Thyroid gland (tissue), 4 donors: ENCODE measurements around the gene SCRN2. TPM values are rescaled to one million over a fixed set of nuclear protein-coding genes. Genes with fewer than 3 reads are reported as not detected.

Source experiments
- DNase-seq, 2 donors: peaks; one replicate each; pipeline ENCODE4 v3.0.0-alpha.2; 2019
- H3K27ac ChIP-seq, 3 donors: fragments of 200-600 bp; sonication (generic); 1 replicate in 2 of 3; 2 replicates in 1 of 3; pipeline ENCODE4 v1.5.1; 2016 to 2019; ENCODE audit warnings: mild to moderate bottlenecking in 1 of 3, moderate library complexity in 1 of 3
- H3K27me3 ChIP-seq: fragments of 200-600 bp; sonication (generic); one replicate; pipeline ENCODE4 v1.5.1; 2019
- H3K36me3 ChIP-seq, 2 donors: fragments of 200-600 bp; sonication (generic); one replicate each; pipeline ENCODE4 v1.5.1; 2016 to 2019
- H3K4me1 ChIP-seq, 2 donors: fragments of 200-600 bp; sonication (generic); one replicate each; pipeline ENCODE4 v1.5.1; 2017 to 2019
- H3K4me3 ChIP-seq, 3 donors: fragments of 200-600 bp; sonication (generic); replicated peaks in 1 of 3; 1 replicate in 2 of 3; 2 replicates in 1 of 3; pipeline ENCODE4 v1.5.1; 2016; ENCODE audit warnings: mild to moderate bottlenecking in 1 of 3
- H3K9me3 ChIP-seq: fragments of 200-600 bp; sonication (generic); one replicate; pipeline ENCODE4 v1.5.1; 2017
- POLR2A ChIP-seq, 2 donors: fragments of 450-650 bp; IDR thresholded peaks; one replicate each; pipeline ENCODE4 v1.6.1; 2017; ENCODE audit warnings: antibody characterized with exemption in 2 of 2, mild to moderate bottlenecking in 2 of 2, moderate library complexity in 1 of 2
- WGBS, 2 donors: methylation state at CpG; one replicate each; pipeline ENCODE4 v1.1.5; 2017; 5-methylcytosine and 5-hydroxymethylcytosine counted together
- intact Hi-C: fragments of 100-400 bp; cut with DNase I; formaldehyde crosslinking; loops from one replicate; pipeline ENCODE4 v1.15.1; 2023
- total RNA-seq, 4 donors: library from RNA; depleted of rRNA; stranded (reverse); fragments of >200 nt; gene quantifications; one replicate each; pipeline ENCODE4 v1.2.3, GENCODE V29; 2016
- TF ChIP-seq, protein P1 (sequence below), 6 experiments: fragments of 200-600 bp in 3 of 6; fragments of 450-650 bp in 3 of 6; sonication (generic) in 3 of 6; IDR thresholded peaks; one replicate each; pipeline ENCODE4 v1.5.1; 2016 to 2019; ENCODE audit warnings: antibody characterized with exemption in 6 of 6, mild to moderate bottlenecking in 2 of 6, inconsistent platforms in 1 of 6, moderate library complexity in 1 of 6

Gene SCRN2
- total RNA-seq, 4 donors from 2014 or later = 37.0 to 71.5 (median 49.1) TPM

DNA sequence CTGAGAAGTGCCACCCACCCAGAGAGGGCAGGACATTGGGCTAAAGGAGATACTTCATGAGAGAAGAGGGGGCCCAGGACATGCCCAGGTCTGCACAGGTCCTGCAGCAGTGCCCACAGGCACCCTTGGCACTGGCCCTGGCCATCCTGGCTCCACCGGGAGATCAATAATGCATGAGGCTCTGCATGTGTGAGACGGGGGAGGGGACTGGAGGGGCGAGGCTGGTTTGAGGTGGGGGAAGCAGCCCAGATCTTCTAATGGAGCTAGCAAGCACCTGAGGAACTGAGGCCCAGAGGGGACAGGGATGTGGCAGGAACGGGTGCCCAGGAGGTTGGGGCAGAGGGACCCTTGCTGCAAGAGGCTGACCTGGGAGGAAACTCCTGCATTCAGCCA, 20.0 kb downstream of the SCRN2 start:
- Histone ChIP-seq H3K9me3 (no peaks in the 10 kb centered on the region), H3K4me3 (peak overlapping the region; percentile 8 to 38 (median 38)), H3K27ac (peak overlapping the region in 2 of 3 donors; percentile 25 to 40), H3K4me1 (peaks cover 7 to 20% of the 10 kb centered on the region in 2 donors), H3K36me3 (peaks cover 30 to 42% of the 10 kb centered on the region in 2 donors), H3K27me3 (no peaks in the 10 kb centered on the region)
- intact Hi-C loops = no loop called here
- no peak for DNase-seq
- TF ChIP-seq POLR2A (IDR thresholded peaks at IDR 0.05) = no peak
- 4 to 16% methylated on average over 3 to 4 of the region's 4 CpGs for WGBS, 2 donors

DNA sequence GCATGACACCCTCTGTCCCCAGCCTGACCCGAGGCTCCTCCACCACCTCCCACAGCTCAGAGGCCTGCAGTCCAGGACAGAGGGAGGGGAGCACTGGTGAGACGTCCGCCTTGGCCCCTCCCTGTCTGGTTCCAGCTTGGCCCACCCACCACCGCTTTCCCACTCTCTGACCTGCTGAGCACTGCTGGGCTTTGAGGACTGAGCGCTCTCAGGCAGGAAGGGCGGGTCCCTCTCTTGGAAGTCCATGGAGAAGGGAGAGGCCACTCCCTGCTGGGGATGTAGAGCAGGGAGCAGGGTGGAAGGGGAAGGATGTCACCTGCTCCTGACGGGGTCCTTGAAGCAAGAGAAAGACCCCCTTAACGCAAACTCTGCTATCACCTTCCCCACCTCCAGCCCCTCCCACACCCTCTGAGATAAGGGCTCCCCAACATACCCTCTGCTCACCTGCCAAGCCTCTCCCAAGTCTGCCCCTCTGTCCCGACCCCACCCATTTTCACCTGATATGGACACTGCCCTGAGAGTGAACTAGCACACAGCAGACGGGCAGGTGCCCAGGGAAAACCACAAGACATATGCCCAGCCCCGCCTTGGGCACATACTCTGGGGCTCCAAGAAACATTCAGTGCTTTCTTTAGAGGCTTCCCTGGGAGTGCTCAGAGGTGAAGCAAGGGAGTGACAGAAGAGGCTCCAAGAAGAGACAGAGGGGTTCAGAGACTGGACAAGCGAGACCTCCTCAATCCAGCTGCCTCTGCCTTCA, 20.9 kb downstream of the SCRN2 start:
- intact Hi-C loops = no loop called here
- Histone ChIP-seq H3K4me3 (no peak overlapping the region), H3K4me1 (peaks cover 7 to 20% of the 10 kb centered on the region in 2 donors), H3K27ac (no peak overlapping the region), H3K27me3 (no peaks in the 10 kb centered on the region), H3K9me3 (no peaks in the 10 kb centered on the region), H3K36me3 (peaks cover 24 to 48% of the 10 kb centered on the region in 2 donors)
- 70 to 79% methylated on average over 12 of the region's 12 CpGs for WGBS, 2 donors
- no peak for TF ChIP-seq POLR2A (IDR thresholded peaks at IDR 0.05)
- TF ChIP-seq, protein P1, sequence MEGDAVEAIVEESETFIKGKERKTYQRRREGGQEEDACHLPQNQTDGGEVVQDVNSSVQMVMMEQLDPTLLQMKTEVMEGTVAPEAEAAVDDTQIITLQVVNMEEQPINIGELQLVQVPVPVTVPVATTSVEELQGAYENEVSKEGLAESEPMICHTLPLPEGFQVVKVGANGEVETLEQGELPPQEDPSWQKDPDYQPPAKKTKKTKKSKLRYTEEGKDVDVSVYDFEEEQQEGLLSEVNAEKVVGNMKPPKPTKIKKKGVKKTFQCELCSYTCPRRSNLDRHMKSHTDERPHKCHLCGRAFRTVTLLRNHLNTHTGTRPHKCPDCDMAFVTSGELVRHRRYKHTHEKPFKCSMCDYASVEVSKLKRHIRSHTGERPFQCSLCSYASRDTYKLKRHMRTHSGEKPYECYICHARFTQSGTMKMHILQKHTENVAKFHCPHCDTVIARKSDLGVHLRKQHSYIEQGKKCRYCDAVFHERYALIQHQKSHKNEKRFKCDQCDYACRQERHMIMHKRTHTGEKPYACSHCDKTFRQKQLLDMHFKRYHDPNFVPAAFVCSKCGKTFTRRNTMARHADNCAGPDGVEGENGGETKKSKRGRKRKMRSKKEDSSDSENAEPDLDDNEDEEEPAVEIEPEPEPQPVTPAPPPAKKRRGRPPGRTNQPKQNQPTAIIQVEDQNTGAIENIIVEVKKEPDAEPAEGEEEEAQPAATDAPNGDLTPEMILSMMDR (IDR thresholded peaks at IDR 0.05) = no peak
- no peak for DNase-seq

DNA sequence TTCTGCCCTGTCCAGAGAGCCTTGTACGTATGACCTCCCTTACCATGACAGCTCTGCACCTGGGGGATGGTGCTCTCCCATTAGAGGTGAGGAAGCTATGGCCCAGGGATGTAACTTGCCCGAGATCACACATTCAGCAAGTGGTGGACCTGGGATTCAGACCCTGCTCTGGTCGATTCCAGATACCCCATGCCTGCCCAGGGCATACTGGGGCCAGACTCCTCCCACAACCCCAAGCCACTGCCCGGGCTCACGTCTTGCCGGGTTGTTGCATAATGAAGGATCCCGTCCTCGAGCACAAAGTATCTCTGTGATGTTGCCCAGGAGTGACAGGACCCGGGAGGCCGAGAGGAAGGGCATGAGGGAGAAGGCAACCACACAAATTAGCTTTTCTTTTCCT, 21.6 kb downstream of the SCRN2 start:
- Histone ChIP-seq H3K36me3 (peaks cover 24 to 51% of the 10 kb centered on the region in 2 donors), H3K27ac (no peak overlapping the region), H3K4me1 (peaks cover 7 to 20% of the 10 kb centered on the region in 2 donors), H3K9me3 (no peaks in the 10 kb centered on the region), H3K4me3 (no peak overlapping the region), H3K27me3 (no peaks in the 10 kb centered on the region)
- intact Hi-C loops = no loop called here
- DNase-seq = no peak
- 86 to 89% methylated on average over 9 of the region's 10 CpGs for WGBS, 2 donors
- TF ChIP-seq, protein P1 (IDR thresholded peaks at IDR 0.05) = no peak
- TF ChIP-seq POLR2A (IDR thresholded peaks at IDR 0.05) = no peak

DNA sequence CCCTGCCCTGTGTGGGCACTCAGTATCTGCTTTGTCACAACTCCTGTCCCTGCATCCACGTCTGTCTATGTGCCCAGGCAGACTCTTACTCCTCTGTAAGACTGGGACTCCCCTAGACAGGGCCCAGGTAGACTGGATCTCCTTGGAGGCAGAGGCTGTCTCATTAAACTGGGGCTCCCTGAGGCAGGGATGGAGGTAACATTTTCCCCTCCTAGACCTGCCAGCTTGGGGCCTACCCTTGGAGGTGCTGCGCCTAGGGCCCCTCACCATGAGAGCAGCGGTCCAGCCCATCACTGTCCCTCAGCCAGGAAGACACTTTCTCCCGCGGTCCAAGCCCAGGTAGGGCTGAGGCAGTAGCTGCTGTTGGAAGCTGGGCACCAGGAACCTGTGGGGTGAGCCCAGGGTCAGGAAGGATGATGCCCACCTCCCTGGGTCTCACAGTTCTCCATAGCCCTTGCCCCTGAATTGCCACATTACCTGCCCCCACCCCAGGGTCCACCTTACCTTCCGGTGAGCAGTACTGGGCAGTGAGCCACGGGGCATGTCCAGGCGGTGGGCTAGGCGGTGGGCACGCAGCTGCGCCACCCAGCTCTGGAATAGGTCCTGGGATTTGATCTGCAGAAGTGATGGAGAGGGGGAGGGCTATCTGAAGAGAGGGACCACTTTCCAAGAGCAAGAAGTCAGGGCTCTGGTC, 22.9 kb downstream of the SCRN2 start:
- intact Hi-C loops = no loop called here
- peaks cover 7 to 20% of the 10 kb centered on the region in 2 donors for H3K4me1 ChIP-seq
- TF ChIP-seq, protein P1 (IDR thresholded peaks at IDR 0.05) = no peak
- no peak for TF ChIP-seq POLR2A (IDR thresholded peaks at IDR 0.05)
- peaks cover 18 to 46% of the 10 kb centered on the region in 2 donors for H3K36me3 ChIP-seq
- no peak overlapping the region for H3K4me3 ChIP-seq
- H3K9me3 ChIP-seq = no peaks in the 10 kb centered on the region
- no peak for DNase-seq
- no peak overlapping the region for H3K27ac ChIP-seq
- 93 to 97% methylated on average over 5 to 7 of the region's 11 CpGs for WGBS, 2 donors
- no peaks in the 10 kb centered on the region for H3K27me3 ChIP-seq

DNA sequence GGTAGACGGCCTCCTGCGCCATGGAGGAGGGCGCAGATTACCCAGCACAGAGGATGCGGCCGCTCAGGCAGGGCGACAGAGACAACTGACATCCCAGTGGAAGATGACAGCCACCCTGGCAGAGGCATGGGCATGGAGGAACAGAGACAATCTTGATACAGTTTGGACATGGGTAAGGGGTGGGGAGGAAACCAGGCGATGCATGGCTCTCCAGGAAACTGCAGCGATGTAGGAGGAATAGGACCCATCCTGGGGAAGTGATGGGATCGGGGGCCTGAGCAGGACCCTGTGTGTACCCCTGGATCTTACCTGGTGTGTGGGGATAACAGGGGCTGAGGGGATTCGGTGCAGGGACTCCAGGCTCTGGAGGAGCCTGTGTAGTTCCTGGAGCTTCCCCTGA, 24.1 kb downstream of the SCRN2 start:
- WGBS, 2 donors = 96 to 97% methylated on average over 10 of the region's 10 CpGs

More for the DNA sequence above, 24.1 kb downstream of the SCRN2 start:
- Histone ChIP-seq H3K27ac (no peak overlapping the region), H3K36me3 (peaks cover 18 to 45% of the 10 kb centered on the region in 2 donors), H3K4me1 (peaks cover 14 to 16% of the 10 kb centered on the region in 2 donors), H3K27me3 (no peaks in the 10 kb centered on the region), H3K9me3 (no peaks in the 10 kb centered on the region), H3K4me3 (no peak overlapping the region)
- intact Hi-C loops = no loop called here
- no peak for DNase-seq
- no peak for TF ChIP-seq POLR2A (IDR thresholded peaks at IDR 0.05)
- TF ChIP-seq, protein P1 (IDR thresholded peaks at IDR 0.05) = no peak
